Keratinocyte (primary cell): ENCODE data around the gene SULF2.

Experiments used
- EZH2 ChIP-seq: IDR thresholded peaks from one replicate; pipeline ENCODE4 v1.6.1; 2012; ENCODE audit warnings: inconsistent platforms, mild to moderate bottlenecking, low read length, moderate library complexity
- TF ChIP-seq, protein P1 (sequence below), 3 experiments: IDR thresholded peaks in 1 of 3; conservative IDR thresholded peaks in 1 of 3; optimal IDR thresholded peaks in 1 of 3; 2 replicates in 2 of 3; 3 replicates in 1 of 3; pipeline versions ENCODE3 to v1.5.1; 2011; ENCODE audit warnings: low read length in 3 of 3, mild to moderate bottlenecking in 3 of 3, moderate library complexity in 2 of 3, control low read depth in 1 of 3, inconsistent platforms in 1 of 3; ENCODE audit not compliant: insufficient read depth in 2 of 3; ENCODE audit errors: extremely low read depth in 1 of 3

DNA sequence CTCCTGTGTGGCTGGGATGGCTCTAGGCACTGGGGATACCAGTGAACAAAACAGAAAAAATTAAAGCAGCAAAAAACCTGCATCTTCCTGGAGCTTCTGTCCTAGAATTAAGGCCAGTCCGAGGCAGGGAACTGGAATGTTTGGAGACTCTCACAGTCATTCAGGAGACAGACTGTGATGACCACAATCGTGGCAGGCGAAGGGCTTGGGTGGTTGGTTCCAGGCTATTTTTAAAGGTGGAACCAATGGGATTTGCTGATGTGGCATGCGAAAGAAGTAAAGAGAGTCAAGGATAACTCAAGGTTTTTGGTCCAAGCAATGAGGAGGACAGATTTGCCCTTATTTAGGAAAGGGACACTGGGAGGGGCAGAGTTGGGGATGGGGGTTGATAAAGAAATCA is 66.9 kb downstream of the SULF2 start:
- TF ChIP-seq, protein P1, sequence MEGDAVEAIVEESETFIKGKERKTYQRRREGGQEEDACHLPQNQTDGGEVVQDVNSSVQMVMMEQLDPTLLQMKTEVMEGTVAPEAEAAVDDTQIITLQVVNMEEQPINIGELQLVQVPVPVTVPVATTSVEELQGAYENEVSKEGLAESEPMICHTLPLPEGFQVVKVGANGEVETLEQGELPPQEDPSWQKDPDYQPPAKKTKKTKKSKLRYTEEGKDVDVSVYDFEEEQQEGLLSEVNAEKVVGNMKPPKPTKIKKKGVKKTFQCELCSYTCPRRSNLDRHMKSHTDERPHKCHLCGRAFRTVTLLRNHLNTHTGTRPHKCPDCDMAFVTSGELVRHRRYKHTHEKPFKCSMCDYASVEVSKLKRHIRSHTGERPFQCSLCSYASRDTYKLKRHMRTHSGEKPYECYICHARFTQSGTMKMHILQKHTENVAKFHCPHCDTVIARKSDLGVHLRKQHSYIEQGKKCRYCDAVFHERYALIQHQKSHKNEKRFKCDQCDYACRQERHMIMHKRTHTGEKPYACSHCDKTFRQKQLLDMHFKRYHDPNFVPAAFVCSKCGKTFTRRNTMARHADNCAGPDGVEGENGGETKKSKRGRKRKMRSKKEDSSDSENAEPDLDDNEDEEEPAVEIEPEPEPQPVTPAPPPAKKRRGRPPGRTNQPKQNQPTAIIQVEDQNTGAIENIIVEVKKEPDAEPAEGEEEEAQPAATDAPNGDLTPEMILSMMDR (optimal IDR thresholded peaks at IDR 0.05 in 1 of 3, IDR thresholded peaks at IDR 0.05 in 1 of 3, conservative IDR thresholded peaks at IDR 0.05 in 1 of 3; ENCODE audit: extremely low read depth in 1 of 3, insufficient read depth in 2 of 3, low read length in 3 of 3), result no peak
- no peak for TF ChIP-seq EZH2
